HepG2 (cell line): ENCODE measurements around the gene RBM19. TPM values are rescaled to one million over a fixed set of nuclear protein-coding genes. Genes with fewer than 3 reads are reported as not detected.

Source experiments
- ATAC-seq: fragments of 200-7000 bp; cut with Tn5 transposase; 3 replicates; pipeline ENCODE4 v1.9.1; 2020; ENCODE audit warnings: mild to moderate bottlenecking, moderate library complexity
- BruUV-seq: library from RNA; stranded (reverse); fragments of 400-500 nt; replicated peaks from 2 replicates; lab custom pipeline; 2021; lab: Mats Ljungman, UMichigan
- CTCF ChIA-PET: fragments of 300-600 bp; formaldehyde crosslinking; extraction: SDS; loops from one replicate; lab custom pipeline; 2021; ENCODE audit warnings: low total read pairs, inconsistent platforms, low intra/inter-chr PET ratio; lab: Yijun Ruan, JAX
- POLR2A ChIA-PET: fragments of 350-600 bp; sonication (Branson Sonifier 250); formaldehyde crosslinking; loops from one replicate; lab custom pipeline; 2020; ENCODE audit warnings: antibody characterized with exemption, inconsistent platforms; lab: Yijun Ruan, JAX
- DNase-seq: peaks from one replicate; pipeline ENCODE4 v3.0.0-alpha.2; 2015; ENCODE audit warnings: low spot score
- FAIRE-seq: peaks from 3 replicates; lab custom pipeline; 2011; peaks lifted over from hg19 to GRCh38; lab: Jason Lieb, UNC
- H2AFZ ChIP-seq: one replicate; pipeline ENCODE4 v1.6.1; 2011; ENCODE audit warnings: low read length, inconsistent platforms
- H3K27ac ChIP-seq: fragments of 300-600 bp; 3 replicates; pipeline ENCODE4 v1.8.0; 2011; ENCODE audit warnings: mixed run types, mild to moderate bottlenecking, mixed read lengths, low read length, inconsistent platforms; ENCODE audit not compliant: insufficient read depth; ENCODE audit errors: extremely low read length
- H3K27me3 ChIP-seq, 2 experiments: fragments of 200-600 bp in 1 of 2; 2 replicates in 1 of 2; 3 replicates in 1 of 2; pipeline versions ENCODE4 v1.6.0 to v1.8.0; 2011; ENCODE audit warnings: low read length in 2 of 2, mild to moderate bottlenecking in 2 of 2, moderate library complexity in 2 of 2, inconsistent platforms in 1 of 2; ENCODE audit not compliant: insufficient read depth in 2 of 2, control insufficient read depth in 1 of 2
- H3K36me3 ChIP-seq, 2 experiments: fragments of 200-600 bp in 1 of 2; replicated peaks in 1 of 2; 2 replicates in 1 of 2; 3 replicates in 1 of 2; pipeline versions ENCODE4 v1.5.1 to v1.8.0; 2011; ENCODE audit warnings: low read length in 2 of 2, inconsistent platforms in 1 of 2; ENCODE audit not compliant: insufficient read depth in 2 of 2, control insufficient read depth in 1 of 2
- H3K4me1 ChIP-seq: 2 replicates; pipeline ENCODE4 v1.5.1; 2012; ENCODE audit warnings: low read length, inconsistent platforms; ENCODE audit not compliant: insufficient read depth
- H3K4me2 ChIP-seq: 2 replicates; pipeline ENCODE4 v1.6.0; 2011; ENCODE audit warnings: low read depth, low read length, inconsistent platforms
- H3K4me3 ChIP-seq, 3 experiments: fragments of 200-600 bp in 1 of 3; sonication (generic), shearing (Covaris generic) in 1 of 3; replicated peaks in 1 of 3; 2 replicates each; pipeline ENCODE4 v1.5.1; 2011 to 2016; ENCODE audit warnings: low read length in 3 of 3, inconsistent platforms in 2 of 3, low read depth in 2 of 3, mild to moderate bottlenecking in 2 of 3, control low read depth in 1 of 3, mixed read lengths in 1 of 3; ENCODE audit not compliant: insufficient read depth in 1 of 3
- H3K79me2 ChIP-seq: one replicate; pipeline ENCODE4 v1.6.1; 2011; ENCODE audit warnings: low read length, inconsistent platforms; ENCODE audit not compliant: insufficient read depth
- H3K9ac ChIP-seq: 2 replicates; pipeline ENCODE4 v1.6.0; 2011; ENCODE audit warnings: mild to moderate bottlenecking, low read depth, low read length, inconsistent platforms; ENCODE audit not compliant: insufficient read depth
- H3K9me3 ChIP-seq: 2 replicates; pipeline ENCODE4 v1.5.1; 2012; ENCODE audit warnings: mild to moderate bottlenecking, low read length
- H4K20me1 ChIP-seq: 2 replicates; pipeline ENCODE4 v1.6.0; 2011; ENCODE audit warnings: inconsistent platforms, mild to moderate bottlenecking, low read length, moderate library complexity; ENCODE audit not compliant: insufficient read depth
- JDP2 ChIP-seq: sonication (generic); formaldehyde crosslinking; IDR thresholded peaks from 2 replicates; pipeline ENCODE4 v1.8.1; 2022; ENCODE audit warnings: missing genetic modification reagents, borderline replicate concordance
- MLX ChIP-seq: IDR thresholded peaks from 2 replicates; pipeline ENCODE4 v1.6.1; 2016
- MXI1 ChIP-seq: IDR thresholded peaks from 3 replicates; pipeline ENCODE4 v1.6.1; 2012; ENCODE audit warnings: low read depth, low read length, inconsistent platforms, borderline replicate concordance
- NAIF1 ChIP-seq: sonication (generic); formaldehyde crosslinking; IDR thresholded peaks from 2 replicates; pipeline ENCODE4 v1.5.0; 2020; ENCODE audit warnings: mild to moderate bottlenecking, missing genetic modification reagents, borderline replicate concordance
- PHF8 ChIP-seq: sonication (generic); formaldehyde crosslinking; IDR thresholded peaks from 2 replicates; pipeline ENCODE4 v1.5.0; 2020; ENCODE audit warnings: missing genetic modification reagents
- RNF2 ChIP-seq: fragments of 450-650 bp; conservative IDR thresholded peaks from 2 replicates; pipeline ENCODE4 v1.6.1; 2016; ENCODE audit warnings: low read depth
- SMARCC2 ChIP-seq: fragments of 450-650 bp; IDR thresholded peaks from 2 replicates; pipeline ENCODE4 v1.6.1; 2017; ENCODE audit warnings: antibody characterized with exemption, mild to moderate bottlenecking
- TCF7 ChIP-seq: sonication (generic); IDR thresholded peaks from 2 replicates; pipeline ENCODE4 v1.6.1; 2016; ENCODE audit warnings: antibody characterized with exemption, low read depth
- TOE1 ChIP-seq: sonication (generic); formaldehyde crosslinking; IDR thresholded peaks from 2 replicates; pipeline ENCODE4 v1.4.0; 2020; ENCODE audit warnings: mild to moderate bottlenecking, missing genetic modification reagents
- ZNF235 ChIP-seq: sonication (generic); formaldehyde crosslinking; IDR thresholded peaks from 2 replicates; pipeline ENCODE4 v1.8.1; 2023; ENCODE audit warnings: mild to moderate bottlenecking, missing genetic modification reagents, borderline replicate concordance
- ZNF816 ChIP-seq: sonication (generic); formaldehyde crosslinking; IDR thresholded peaks from 2 replicates; pipeline ENCODE4 v1.8.0; 2022; ENCODE audit warnings: missing genetic modification reagents, mild to moderate bottlenecking, borderline replicate concordance
- WGBS: methylation state at CpG from one replicate; pipeline ENCODE4 v1.1.6; 2017; ENCODE audit warnings: low lambda C conversion rate; 5-methylcytosine and 5-hydroxymethylcytosine counted together
- in situ Hi-C: cut with HindIII; loops from 2 replicates; pipeline ENCODE4 v1.10.0; 2017; ENCODE audit warnings: low pct_unique_long_range_greater_than_20kb; ENCODE audit not compliant: extremely low pct_ligation_motif_present
- intact Hi-C: fragments of 100-400 bp; cut with micrococcal nuclease; formaldehyde crosslinking; loops from one replicate; pipeline ENCODE4 v1.10.0; 2022; ENCODE audit not compliant: unreplicated experiment
- polyA plus RNA-seq, 8 experiments: library from polyadenylated mRNA; depleted of rRNA in 3 of 8; stranded (reverse) in 7 of 8; unstranded in 1 of 8; fragments of >200 nt; fragmentation: Illumina TruSeq in 4 of 8; extraction: Trizol in 4 of 8; gene quantifications; 2 replicates each; pipeline versions ENCODE4 v1.2.1 to v1.2.3, GENCODE V29; 2011 to 2016; ENCODE audit warnings: low read depth in 4 of 8, missing spikeins in 1 of 8, mixed read lengths in 1 of 8; ENCODE audit not compliant: insufficient read depth in 1 of 8
- total RNA-seq, 5 experiments: library from RNA; depleted of rRNA; stranded (reverse); fragments of >200 nt; fragmentation: Illumina TruSeq; extraction: Trizol; gene quantifications; 2 replicates each; pipeline ENCODE4 v1.2.3, GENCODE V29; 2016; ENCODE audit warnings: low read depth in 1 of 5
- TF ChIP-seq, protein P1 (sequence below): sonication (generic); formaldehyde crosslinking; IDR thresholded peaks from 2 replicates; pipeline ENCODE4 v1.5.1; 2020; ENCODE audit warnings: mild to moderate bottlenecking, missing genetic modification reagents, moderate library complexity
- TF ChIP-seq, protein P2 (sequence below): IDR thresholded peaks from 2 replicates; pipeline ENCODE4 v1.6.1; 2016; ENCODE audit warnings: missing biosample characterization, missing genetic modification reagents, low read depth
- TF ChIP-seq, protein P3 (sequence below): IDR thresholded peaks from 2 replicates; pipeline ENCODE4 v1.6.1; 2018; ENCODE audit warnings: missing genetic modification reagents

RBM19 gene
- total and polyA plus RNA-seq, 2 of the 13 experiments (the other 11 are each of a cell fraction or from before 2014, with no cell fraction given) = 19.3 to 32.2 TPM

DNA sequence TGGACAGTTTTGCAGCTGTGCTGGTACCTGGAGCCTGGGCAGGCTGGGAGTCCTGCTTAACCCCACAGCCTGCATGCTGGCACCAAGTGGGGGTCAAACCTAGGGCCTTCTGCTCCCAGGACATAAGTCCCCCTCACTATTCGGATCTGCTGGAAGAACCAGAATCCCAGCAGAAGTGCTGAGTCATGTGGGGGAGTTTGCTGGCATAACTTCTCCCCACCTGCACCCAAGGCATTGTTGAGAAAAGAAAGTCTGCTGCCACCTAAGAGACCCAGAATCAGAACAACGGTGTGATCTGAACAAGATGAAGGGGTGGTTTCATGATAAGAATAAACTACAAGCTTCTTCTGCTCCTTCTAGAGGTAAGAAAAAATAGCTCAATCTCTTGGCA is 102.7 kb downstream of the RBM19 start (continued):
- TF ChIP-seq, protein P1, sequence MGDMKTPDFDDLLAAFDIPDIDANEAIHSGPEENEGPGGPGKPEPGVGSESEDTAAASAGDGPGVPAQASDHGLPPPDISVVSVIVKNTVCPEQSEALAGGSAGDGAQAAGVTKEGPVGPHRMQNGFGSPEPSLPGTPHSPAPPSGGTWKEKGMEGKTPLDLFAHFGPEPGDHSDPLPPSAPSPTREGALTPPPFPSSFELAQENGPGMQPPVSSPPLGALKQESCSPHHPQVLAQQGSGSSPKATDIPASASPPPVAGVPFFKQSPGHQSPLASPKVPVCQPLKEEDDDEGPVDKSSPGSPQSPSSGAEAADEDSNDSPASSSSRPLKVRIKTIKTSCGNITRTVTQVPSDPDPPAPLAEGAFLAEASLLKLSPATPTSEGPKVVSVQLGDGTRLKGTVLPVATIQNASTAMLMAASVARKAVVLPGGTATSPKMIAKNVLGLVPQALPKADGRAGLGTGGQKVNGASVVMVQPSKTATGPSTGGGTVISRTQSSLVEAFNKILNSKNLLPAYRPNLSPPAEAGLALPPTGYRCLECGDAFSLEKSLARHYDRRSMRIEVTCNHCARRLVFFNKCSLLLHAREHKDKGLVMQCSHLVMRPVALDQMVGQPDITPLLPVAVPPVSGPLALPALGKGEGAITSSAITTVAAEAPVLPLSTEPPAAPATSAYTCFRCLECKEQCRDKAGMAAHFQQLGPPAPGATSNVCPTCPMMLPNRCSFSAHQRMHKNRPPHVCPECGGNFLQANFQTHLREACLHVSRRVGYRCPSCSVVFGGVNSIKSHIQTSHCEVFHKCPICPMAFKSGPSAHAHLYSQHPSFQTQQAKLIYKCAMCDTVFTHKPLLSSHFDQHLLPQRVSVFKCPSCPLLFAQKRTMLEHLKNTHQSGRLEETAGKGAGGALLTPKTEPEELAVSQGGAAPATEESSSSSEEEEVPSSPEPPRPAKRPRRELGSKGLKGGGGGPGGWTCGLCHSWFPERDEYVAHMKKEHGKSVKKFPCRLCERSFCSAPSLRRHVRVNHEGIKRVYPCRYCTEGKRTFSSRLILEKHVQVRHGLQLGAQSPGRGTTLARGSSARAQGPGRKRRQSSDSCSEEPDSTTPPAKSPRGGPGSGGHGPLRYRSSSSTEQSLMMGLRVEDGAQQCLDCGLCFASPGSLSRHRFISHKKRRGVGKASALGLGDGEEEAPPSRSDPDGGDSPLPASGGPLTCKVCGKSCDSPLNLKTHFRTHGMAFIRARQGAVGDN (CRISPR knock-in tag) = no peak
- TF ChIP-seq RNF2 (no peak), PHF8 (CRISPR knock-in tag) (no peak), TCF7 (no peak)
- TF ChIP-seq, protein P2, sequence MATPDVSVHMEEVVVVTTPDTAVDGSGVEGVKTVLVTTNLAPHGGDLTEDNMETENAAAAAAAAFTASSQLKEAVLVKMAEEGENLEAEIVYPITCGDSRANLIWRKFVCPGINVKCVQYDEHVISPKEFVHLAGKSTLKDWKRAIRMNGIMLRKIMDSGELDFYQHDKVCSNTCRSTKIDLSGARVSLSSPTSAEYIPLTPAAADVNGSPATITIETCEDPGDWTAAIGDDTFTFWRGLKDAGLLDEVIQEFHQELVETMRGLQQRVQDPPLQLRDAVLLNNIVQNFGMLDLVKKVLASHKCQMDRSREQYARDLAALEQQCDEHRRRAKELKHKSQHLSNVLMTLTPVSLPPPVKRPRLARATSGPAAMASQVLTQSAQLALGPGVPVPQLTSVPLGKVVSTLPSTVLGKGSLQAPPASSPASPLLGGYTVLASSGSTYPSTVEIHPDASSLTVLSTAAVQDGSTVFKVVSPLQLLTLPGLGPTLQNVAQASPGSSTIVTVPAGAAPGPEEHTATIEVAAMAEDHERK (CRISPR knock-in tag) = no peak

- H3K4me1 ChIP-seq = no peaks in the 10 kb centered on the region
- FAIRE-seq (no peak), ATAC-seq (no peak), DNase-seq (no peak)
- no peak overlapping the region for H3K27ac ChIP-seq
- H4K20me1 ChIP-seq = no peaks in the 10 kb centered on the region
- no peak overlapping the region for H3K9ac ChIP-seq
- H3K79me2 ChIP-seq = no peaks in the 10 kb centered on the region
- POLR2A ChIA-PET = no interaction called here
- H2AFZ ChIP-seq = no peak overlapping the region
- 90% methylated on average over 14 of the region's 18 CpGs for WGBS
- BruUV-seq = no TSS peak
- H3K4me2 ChIP-seq = no peak overlapping the region
- in situ Hi-C loops = no loop called here
- CTCF ChIA-PET = no interaction called here
- intact Hi-C loops = no loop called here
- no peaks in the 10 kb centered on the region for H3K9me3 ChIP-seq
- no peak overlapping the region for H3K4me3 ChIP-seq
- H3K36me3 ChIP-seq = peaks cover 10 to 42% of the 10 kb centered on the region in 2 experiments; a peak in 4 of 5 replicates
- H3K27me3 ChIP-seq = no peaks in the 10 kb centered on the region
- TF ChIP-seq TOE1 (no peak), MXI1 (no peak), JDP2 (CRISPR knock-in tag) (no peak), SMARCC2 (no peak), NAIF1 (CRISPR knock-in tag) (no peak), ZNF235 (CRISPR knock-in tag) (no peak), ZNF816 (no peak), MLX (CRISPR knock-in tag) (no peak), TCF7 (no peak)
- TF ChIP-seq, protein P3, sequence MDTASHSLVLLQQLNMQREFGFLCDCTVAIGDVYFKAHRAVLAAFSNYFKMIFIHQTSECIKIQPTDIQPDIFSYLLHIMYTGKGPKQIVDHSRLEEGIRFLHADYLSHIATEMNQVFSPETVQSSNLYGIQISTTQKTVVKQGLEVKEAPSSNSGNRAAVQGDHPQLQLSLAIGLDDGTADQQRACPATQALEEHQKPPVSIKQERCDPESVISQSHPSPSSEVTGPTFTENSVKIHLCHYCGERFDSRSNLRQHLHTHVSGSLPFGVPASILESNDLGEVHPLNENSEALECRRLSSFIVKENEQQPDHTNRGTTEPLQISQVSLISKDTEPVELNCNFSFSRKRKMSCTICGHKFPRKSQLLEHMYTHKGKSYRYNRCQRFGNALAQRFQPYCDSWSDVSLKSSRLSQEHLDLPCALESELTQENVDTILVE (CRISPR knock-in tag) = no peak
Observed at GRCh38 chr12:113862590-113863454, 103.3 kb downstream of the RBM19 start.
